AG09309 (cell line): Measurements from ENCODE around the gene SOX18.
A peak's percentile ranks its signal among the peaks of the same experiment; 100 is the strongest.
"Not testable (repeated sequence)": the region's sequence is repeated elsewhere in the genome, so short reads cannot be mapped to it uniquely, and the experiment has no call there.

Source experiments
- DNase-seq: peaks from one replicate; pipeline ENCODE4 v3.0.0-alpha.2; 2010; ENCODE audit warnings: low read depth
- H3K4me3 ChIP-seq: 2 replicates; pipeline ENCODE4 v1.5.1; 2011; ENCODE audit warnings: mild to moderate bottlenecking, low read depth, low read length, moderate library complexity; ENCODE audit not compliant: control insufficient read depth
- TF ChIP-seq, protein P1 (sequence below): IDR thresholded peaks from 2 replicates; pipeline ENCODE4 v1.5.1; 2011; ENCODE audit warnings: mild to moderate bottlenecking, low read depth, low read length, inconsistent platforms; ENCODE audit not compliant: insufficient read depth, control insufficient read depth; ENCODE audit errors: missing control alignments

Gene SOX18

DNA sequence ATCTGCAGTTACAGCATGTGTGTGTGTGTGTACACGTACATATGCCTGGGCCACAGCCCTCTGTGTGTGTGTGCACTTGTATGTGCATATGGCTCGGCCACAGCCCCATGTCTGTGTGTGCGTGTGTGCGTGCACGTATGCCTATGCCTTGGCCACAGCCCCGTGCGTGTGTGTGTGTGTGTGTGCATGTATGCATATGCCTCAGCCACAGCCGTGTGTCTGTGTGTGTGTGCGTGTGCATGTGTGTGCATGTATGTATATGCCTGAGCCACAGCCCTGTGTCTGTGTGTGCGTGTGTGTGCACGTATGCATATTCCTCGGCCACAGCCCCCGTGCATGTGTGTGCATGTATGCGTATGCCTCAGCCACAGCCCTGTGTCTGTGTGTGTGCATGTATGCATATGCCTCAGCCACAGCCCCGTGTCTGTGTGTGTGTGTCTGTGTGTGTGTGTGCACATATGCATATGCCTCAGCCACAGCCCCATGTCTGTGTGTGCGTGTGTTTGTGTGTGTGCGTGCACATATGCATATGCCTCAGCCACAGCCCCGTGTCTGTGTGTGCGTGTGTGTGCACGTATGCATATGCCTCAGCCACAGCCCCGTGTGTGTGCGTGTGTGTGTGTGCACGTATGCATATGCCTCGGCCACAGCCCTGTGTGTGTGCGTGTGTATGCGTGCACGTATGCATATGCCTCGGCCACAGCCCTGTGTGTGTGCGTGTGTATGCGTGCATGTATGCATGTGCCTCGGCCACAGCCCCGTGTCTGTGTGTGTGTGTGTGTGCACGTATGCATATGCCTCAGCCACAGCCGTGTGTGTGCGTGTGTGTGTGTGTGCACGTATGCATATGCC lies 28.1 kb downstream of the SOX18 start:
- no peak for DNase-seq
- TF ChIP-seq, protein P1, sequence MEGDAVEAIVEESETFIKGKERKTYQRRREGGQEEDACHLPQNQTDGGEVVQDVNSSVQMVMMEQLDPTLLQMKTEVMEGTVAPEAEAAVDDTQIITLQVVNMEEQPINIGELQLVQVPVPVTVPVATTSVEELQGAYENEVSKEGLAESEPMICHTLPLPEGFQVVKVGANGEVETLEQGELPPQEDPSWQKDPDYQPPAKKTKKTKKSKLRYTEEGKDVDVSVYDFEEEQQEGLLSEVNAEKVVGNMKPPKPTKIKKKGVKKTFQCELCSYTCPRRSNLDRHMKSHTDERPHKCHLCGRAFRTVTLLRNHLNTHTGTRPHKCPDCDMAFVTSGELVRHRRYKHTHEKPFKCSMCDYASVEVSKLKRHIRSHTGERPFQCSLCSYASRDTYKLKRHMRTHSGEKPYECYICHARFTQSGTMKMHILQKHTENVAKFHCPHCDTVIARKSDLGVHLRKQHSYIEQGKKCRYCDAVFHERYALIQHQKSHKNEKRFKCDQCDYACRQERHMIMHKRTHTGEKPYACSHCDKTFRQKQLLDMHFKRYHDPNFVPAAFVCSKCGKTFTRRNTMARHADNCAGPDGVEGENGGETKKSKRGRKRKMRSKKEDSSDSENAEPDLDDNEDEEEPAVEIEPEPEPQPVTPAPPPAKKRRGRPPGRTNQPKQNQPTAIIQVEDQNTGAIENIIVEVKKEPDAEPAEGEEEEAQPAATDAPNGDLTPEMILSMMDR = no peak
- no peak overlapping the region for H3K4me3 ChIP-seq

DNA sequence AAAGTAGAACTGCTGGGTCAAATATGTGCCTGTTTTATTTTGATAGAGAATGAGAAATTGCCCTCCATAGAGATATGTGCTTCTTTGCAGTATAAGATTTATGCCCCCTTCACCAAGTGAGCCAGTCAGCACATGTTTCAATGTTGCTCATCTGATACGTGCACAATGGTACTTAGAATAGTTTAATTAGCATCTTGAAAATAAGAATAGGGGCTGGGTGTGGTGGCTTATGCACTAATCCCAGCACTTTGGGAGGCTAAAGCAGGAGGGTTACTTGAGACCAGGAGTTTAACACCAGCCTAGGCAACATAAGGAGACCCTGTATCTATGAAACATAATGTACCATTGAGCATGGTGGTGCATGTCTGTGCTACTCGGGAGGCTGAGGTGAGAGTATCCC lies 33.8 kb downstream of the SOX18 start:
- H3K4me3 ChIP-seq = no peak overlapping the region
- TF ChIP-seq, protein P1 = no peak
- no peak for DNase-seq

DNA sequence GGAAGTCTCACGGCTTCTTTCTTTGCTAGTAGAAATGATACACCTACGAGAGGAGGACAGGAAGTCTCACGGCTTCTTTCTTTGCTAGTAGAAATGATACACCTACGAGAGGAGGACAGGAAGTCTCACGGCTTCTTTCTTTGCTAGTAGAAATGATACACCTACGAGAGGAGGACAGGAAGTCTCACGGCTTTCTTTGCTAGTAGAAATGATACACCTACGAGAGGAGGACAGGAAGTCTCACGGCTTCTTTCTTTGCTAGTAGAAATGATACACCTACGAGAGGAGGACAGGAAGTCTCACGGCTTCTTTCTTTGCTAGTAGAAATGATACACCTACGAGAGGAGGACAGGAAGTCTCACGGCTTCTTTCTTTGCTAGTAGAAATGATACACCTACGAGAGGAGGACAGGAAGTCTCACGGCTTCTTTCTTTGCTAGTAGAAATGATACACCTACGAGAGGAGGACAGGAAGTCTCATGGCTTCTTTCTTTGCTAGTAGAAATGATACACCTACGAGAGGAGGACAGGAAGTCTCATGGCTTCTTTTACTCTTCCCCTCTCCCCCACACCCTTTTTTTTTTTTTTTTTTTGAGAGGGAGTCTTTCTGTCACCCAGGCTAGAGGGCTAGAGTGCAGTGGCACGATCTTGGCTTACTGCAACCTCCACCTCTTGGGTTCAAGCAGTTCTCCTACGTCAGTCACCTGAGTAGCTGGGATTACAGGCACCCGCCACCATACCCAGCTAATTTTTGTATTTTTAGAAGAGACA lies 36.9 kb downstream of the SOX18 start:
- not testable (repeated sequence) for H3K4me3 ChIP-seq, DNase-seq

DNA sequence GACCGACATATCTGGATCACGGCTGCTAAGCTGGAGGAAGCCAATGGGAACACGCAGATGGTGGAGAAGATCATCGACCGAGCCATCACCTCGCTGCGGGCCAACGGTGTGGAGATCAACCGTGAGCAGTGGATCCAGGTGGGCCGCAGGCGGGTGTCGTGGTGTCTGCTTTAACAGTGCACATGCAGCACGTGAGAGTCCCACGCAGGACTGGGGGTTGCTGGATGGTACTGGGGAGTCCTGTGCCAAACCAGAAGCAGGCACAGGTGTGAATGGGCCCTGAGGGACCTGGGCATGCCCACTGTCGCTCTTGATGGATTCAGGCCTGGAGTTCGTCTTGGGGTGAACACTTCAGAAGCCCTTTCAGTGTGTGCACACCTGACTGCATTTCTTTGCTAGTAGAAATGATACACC lies 38.1 kb downstream of the SOX18 start:
- TF ChIP-seq, protein P1 = no peak
- H3K4me3 ChIP-seq = no peak overlapping the region
- DNase-seq = no peak

DNA sequence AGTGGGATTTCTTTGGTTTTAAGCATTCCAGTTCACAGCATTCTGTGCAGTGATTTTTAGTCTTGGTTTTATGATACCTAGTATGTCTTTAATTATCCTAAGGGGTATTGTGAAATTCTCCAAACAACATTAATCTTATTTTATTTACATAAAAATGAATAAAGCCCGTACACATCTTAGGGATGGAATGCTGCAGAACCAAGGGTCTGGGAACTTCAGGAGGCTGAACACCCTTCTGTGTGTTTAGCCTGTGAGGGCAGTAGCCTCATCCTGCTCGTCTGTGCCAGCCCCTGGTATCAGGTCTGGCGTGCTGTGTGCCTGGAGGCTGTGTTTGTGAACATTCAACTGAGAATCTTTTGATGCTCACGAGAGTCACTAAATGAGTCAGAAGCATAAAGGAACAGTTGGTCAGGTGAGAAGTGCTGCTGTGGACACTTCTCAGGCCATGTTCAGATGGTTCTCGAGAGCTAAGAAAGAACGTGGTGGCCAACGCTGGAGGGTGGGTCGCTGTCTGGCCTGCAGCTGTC lies 38.7 kb downstream of the SOX18 start:
- TF ChIP-seq, protein P1 = no peak
- peak; percentile 59 for DNase-seq

DNA sequence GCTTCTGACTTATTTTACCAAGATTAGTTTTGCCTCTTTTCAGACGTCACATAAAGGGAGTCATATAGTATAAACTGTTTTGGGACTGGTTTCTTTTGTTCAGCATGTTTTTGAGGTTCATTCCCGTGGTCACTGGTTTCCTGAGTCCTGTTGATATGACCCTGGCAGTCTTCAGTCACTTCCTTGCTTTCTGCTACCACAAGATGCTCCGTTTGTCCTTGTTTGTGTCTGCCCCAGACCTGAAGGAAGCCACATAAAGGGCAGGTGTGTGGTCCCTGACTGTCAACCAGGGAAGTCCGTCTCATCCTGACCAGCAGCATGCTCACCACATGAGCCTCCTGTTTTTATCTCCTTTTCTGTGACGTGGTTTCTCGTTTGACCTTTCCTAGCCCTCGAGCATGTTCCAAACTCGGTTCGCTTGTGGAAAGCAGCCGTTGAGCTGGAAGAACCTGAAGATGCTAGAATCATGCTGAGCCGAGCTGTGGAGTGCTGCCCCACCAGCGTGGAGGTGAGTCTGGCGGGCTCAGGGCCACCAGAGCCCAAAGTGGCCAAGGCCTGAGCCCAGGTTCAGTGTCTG lies 39.5 kb downstream of the SOX18 start:
- TF ChIP-seq, protein P1 = no peak
- no peak for DNase-seq
- H3K4me3 ChIP-seq = no peak overlapping the region

More for the DNA sequence above, 38.7 kb downstream of the SOX18 start:
- no peak overlapping the region for H3K4me3 ChIP-seq
